GM21423 (cell line): Measurements from ENCODE around the gene EFCAB6.

ENCODE experiments used
- ATAC-seq: cut with Tn5 transposase; IDR thresholded peaks from one replicate; pipeline ENCODE4 v1.9.1; 2021; ENCODE audit warnings: mild to moderate bottlenecking, moderate library complexity; ENCODE audit not compliant: unreplicated experiment

EFCAB6 gene

DNA sequence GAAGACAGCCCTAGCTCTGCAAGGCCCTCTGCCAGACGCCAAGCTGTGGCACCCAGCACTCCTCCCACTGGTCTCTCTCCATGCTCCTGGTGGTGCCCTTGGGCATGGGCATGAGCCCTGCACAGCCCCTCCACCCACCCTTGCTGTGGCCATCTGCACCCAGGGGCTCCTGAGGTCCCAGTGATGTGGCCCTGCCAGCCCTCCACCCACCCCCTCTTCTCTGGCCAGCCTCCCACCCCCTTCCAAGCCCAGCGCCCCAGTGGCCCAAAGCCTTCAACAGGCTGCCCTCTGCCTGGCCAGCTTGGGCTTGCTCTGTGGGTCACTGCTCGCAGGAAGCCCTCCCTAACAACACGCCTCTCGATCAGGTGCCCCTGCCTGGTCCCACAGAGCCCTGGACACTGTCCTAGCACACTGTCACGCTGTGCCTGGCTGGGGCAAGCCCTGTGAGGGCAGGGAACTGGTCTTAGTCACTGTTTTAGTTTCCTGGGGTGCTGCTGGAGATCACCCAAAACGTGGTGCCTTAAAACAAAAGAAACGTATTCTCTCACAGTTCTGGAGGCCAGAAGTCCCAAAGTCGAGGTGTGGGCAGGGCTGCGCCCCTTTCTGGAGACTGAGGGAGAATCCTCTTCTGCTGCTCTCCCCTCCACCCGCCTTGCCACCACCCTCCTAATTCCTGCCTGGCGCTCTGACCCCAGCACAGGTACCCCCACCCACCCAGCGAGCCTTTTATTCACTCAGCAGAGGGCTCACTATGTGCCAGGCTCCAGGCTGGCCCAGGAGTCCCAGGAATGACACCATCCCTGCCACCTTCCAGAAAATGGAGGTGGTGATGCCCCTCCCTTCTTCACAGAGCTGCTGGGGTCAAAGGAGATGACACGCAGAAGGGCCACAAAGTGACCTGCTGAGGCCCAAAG, 35.5 kb upstream of the EFCAB6 start:
- no peak for ATAC-seq

DNA sequence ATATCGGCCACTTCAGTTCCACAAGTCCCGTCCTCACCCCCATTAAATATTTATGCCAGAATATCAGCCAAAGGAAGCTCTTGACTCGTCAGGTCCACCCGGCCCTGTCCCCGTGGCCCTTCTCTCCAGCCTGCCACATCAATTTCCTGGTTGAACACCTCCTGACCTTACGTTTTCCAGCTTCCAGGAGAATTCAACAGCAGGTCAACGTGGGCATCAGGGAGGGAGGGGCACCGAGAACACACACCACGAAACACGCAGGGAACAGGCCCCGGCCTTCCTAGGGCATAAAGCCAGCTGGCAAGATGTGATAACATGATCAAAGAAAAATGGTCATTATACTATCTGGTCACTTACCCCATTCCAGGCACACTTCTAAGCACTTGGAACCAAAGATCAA, 34.9 kb upstream of the EFCAB6 start:
- no peak for ATAC-seq

DNA sequence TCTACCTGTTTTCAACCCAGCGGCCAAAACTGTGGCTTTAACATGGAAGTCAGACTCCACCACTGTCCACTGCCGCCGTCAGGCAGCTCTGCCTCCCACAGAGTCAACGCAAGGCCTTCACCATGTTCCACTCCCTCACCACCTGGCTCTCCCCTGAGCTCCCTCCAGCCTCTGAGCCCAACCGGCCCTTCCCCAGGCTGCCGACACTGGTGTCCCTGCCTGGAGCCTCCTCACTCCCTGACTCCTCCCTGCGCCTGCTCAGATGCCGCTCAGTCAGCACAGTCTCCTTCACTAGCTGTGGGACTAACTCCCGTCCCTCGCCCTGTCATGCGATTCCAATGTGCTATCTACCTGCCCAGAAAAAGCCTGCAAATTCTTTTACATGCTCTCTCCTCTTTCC, 33.9 kb upstream of the EFCAB6 start:
- no peak for ATAC-seq

- no peak for ATAC-seq
Observed at GRCh38 chr22:43844560-43845545, 32.7 kb upstream of the EFCAB6 start.

DNA sequence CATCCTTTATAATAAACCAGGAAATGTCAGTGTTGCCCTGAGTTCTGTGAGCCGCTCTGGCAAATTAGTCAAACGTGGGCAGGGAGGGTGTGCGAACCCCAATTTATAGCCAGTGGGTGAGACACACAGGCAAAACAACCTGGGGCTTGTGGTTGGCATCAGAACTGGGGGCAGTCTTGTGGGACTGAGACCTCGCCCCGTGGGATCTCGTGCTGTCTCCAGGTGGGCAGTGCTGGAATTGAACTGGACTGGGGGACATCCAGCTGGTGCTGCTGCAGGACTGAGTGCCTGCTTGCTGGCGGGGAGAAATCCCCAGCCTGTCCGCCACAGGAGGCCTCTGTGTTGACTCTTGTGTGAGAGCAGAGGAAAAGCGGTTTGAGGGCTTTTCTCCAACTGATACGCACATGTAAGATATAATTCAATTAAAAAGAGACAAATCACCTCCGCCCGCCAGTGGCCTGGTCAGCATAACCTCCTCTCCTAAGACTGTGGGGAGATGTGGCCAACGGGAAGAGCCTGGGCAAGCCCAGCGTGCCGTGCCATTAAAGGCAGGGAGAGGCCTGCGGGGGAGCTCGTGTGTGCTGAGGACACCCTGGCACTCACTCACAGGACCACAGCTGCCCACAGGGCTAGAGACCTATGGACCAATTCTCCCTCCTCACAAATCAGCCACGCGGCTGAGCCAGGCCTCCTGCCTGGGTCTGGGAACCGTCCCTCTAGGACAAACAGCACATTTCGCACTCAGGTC, 31.9 kb upstream of the EFCAB6 start:
- no peak for ATAC-seq

- ATAC-seq, result no peak
Observed at GRCh38 chr22:43841742-43842141, 29.6 kb upstream of the EFCAB6 start.

DNA sequence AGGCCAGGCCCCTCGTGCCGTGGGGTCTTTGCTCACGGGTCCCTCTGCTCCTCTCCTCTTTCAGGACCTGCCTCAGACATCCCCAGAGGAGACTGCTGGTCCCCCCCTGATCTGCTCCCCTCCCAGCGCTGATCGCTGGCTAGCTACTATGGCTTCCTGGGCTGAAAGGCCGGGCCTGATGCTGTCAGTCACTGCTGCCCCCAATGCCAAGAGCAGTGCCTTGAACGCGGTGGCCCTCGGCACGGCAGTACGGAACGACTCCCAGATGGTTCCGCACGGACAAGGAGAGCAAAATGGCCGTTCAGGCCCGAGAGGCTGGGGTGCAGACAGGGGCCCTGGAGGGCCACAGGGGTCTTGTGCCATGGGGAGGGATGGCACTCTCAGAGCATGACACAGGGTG, 28.7 kb upstream of the EFCAB6 start:
- no peak for ATAC-seq

DNA sequence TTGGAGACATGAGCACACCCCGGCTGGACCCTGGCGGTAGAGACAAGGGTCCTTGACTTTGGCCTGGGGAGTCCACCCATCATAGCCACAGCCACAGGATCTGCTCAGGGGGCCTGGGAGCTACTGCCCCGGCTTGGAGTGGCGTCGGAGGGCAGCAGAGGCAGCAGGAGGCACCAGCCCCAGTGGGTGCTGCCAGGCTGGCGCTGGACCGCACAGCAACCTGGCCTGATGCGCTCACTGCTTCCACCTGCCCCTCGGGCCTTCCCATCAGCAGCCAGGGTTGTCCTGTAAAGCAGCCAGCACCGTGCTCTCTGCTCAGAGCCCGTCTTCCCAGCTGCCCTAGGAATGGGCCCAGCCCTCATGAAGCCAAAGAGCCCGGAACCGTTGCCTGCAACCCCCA, 28.3 kb upstream of the EFCAB6 start:
- ATAC-seq, result no peak

DNA sequence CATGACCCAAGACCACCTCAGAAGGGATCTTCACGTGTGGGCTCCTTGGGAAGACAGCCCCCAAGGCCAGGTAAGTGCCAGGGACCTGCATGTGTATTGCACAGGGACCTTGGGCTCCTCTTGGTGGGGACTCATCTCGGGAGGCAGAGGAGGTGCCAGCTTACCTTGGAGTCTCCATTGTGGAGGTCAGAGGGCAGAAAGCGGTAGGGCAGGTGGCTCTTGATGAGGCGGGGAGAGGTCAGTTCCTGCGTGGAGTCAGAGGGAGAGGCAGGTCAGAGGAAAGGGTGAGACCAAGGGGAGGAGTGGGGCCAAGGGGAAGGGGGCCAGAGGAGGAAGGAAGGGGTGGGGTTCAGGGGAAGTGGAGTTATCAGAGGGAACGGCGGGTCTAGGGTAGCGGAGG, 27.7 kb upstream of the EFCAB6 start:
- no peak for ATAC-seq

- ATAC-seq, result no peak
Observed at GRCh38 chr22:43838571-43839307, 26.6 kb upstream of the EFCAB6 start.

GRCh38 chr22:43838161-43838560, 26.1 kb upstream of the EFCAB6 start:
- ATAC-seq, result no peak

- ATAC-seq, result no peak
Observed at GRCh38 chr22:43837666-43838065, 25.6 kb upstream of the EFCAB6 start.

GRCh38 chr22:43835736-43836135, 23.6 kb upstream of the EFCAB6 start:
- ATAC-seq, result no peak

- no peak for ATAC-seq
Observed at GRCh38 chr22:43835166-43835565, 23.1 kb upstream of the EFCAB6 start.

GRCh38 chr22:43833286-43834240, 21.5 kb upstream of the EFCAB6 start:
- ATAC-seq, result no peak

DNA sequence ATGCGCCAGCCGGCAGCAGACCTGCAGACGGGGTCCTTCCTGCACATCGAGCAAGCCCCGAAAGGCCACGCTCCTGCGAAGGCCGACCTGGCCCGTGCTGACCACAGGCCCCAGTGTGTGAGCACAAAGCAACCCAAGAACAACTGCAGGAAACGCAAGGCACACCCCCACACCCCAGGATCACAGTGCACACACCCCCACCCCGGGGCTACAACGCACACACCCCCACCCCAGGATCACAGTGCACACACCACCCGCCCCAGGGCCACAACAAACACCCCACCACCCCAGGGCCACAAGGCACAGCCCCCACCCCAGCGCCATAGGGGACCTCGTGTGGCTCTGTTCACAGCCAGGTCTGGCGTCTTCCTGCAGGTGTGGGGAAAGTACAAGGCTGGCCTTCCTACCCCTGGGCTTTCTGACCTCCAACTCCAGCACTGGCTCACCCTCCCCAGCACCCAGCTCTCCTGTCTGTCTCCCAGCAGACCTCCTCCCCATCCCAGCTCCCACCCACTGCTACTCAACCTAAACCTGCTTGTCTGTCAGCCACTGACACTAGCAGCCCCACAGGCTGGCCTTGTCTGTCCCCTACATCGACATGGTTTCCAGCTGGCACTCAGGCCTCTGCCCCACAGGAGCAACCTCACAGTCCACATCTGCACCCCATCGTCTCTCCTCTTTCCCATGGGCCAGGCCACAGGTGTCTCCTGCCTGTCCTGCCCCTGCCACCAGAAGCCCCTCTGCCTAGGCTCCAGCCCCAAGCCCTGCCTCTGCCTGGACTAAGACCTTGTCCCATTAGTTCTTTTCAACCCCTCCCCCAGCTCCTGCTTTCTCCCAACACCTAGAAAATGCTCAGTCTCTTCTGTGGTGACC, 20.5 kb upstream of the EFCAB6 start:
- ATAC-seq, result no peak

- ATAC-seq, result no peak
Observed at GRCh38 chr22:43831561-43832392, 19.7 kb upstream of the EFCAB6 start.
